ENCODE measurements around the gene MYRFL.

- TF ChIP-seq OSR1 (CRISPR knock-in tag; IDR thresholded peaks at IDR 0.05) (no peak), CSRNP3 (CRISPR knock-in tag; IDR thresholded peaks at IDR 0.05) (no peak), ESRRG (CRISPR knock-in tag; IDR thresholded peaks at IDR 0.05) (no peak), BACH2 (CRISPR knock-in tag; IDR thresholded peaks at IDR 0.05; ENCODE audit: borderline replicate concordance) (no peak), SNAI2 (CRISPR knock-in tag; IDR thresholded peaks at IDR 0.05) (no peak), ARNTL (CRISPR knock-in tag; IDR thresholded peaks at IDR 0.05; ENCODE audit: borderline replicate concordance, low read depth) (no peak), ZNF70 (CRISPR knock-in tag; IDR thresholded peaks at IDR 0.05) (no peak), PATZ1 (CRISPR knock-in tag; IDR thresholded peaks at IDR 0.05; ENCODE audit: borderline replicate concordance) (no peak), CSDC2 (CRISPR knock-in tag; IDR thresholded peaks at IDR 0.05) (no peak), PPARA (CRISPR knock-in tag; IDR thresholded peaks at IDR 0.05; ENCODE audit: borderline replicate concordance) (no peak), TOX (CRISPR knock-in tag; IDR thresholded peaks at IDR 0.05; ENCODE audit: borderline replicate concordance) (no peak), CREB5 (CRISPR knock-in tag; IDR thresholded peaks at IDR 0.05; ENCODE audit: low read depth) (no peak)
Observed at GRCh38 chr12:69816082-69816481, 8.9 kb upstream of the MYRFL start.
